CD4-positive, alpha-beta T cell treated with Interleukin-4 for 4 hours (primary cell): ENCODE data around the gene RIC8A.

Experiments used
- DNase-seq: peaks from one replicate; pipeline ENCODE4 v3.0.0-alpha.2; 2020

The RIC8A gene

GRCh38 chr11:250740-251299, 43.3 kb downstream of the RIC8A start:
- DNase-seq: peak; percentile 79

GRCh38 chr11:251550-251949, 44.0 kb downstream of the RIC8A start:
- DNase-seq: no peak

GRCh38 chr11:252666-253065, 45.2 kb downstream of the RIC8A start:
- no peak for DNase-seq

- no peak for DNase-seq
These were observed 45.8 kb downstream of the RIC8A start for GRCh38 chr11:253160-253885.

- no peak for DNase-seq
These were observed 46.4 kb downstream of the RIC8A start for GRCh38 chr11:253886-254270.

GRCh38 chr11:255176-255575, 47.7 kb downstream of the RIC8A start:
- no peak for DNase-seq

- no peak for DNase-seq
These were observed 48.3 kb downstream of the RIC8A start for GRCh38 chr11:255816-256215.

GRCh38 chr11:256952-257737, 49.6 kb downstream of the RIC8A start:
- DNase-seq: no peak

GRCh38 chr11:257766-258493, 50.4 kb downstream of the RIC8A start:
- no peak for DNase-seq

GRCh38 chr11:259413-259812, 51.9 kb downstream of the RIC8A start:
- DNase-seq: no peak

GRCh38 chr11:261624-262023, 54.1 kb downstream of the RIC8A start:
- DNase-seq: no peak
